NOMO-1 treated with dmso at 0.1 percent for 144 hours (cell line): Measurements from ENCODE around the gene CACNA1B.
"Not testable (repeated sequence)": the region's sequence is repeated elsewhere in the genome, so short reads cannot be mapped to it uniquely, and the experiment has no call there.

ENCODE experiments used
- DNase-seq: peaks from one replicate; lab custom pipeline; 2025; ENCODE audit not compliant: unreplicated experiment; lab: John Stamatoyannopoulos, UW

CACNA1B gene

GRCh38 chr9:138112090-138112748, 234.6 kb downstream of the CACNA1B start:
- no peak for DNase-seq

GRCh38 chr9:138112791-138113600, 235.4 kb downstream of the CACNA1B start:
- no peak for DNase-seq

GRCh38 chr9:138113701-138114325, 236.2 kb downstream of the CACNA1B start:
- DNase-seq = not testable (repeated sequence)

GRCh38 chr9:138114501-138115245, 237.1 kb downstream of the CACNA1B start:
- DNase-seq = no peak

- no peak for DNase-seq
Measured at GRCh38 chr9:138115506-138115905, 237.9 kb downstream of the CACNA1B start.

- DNase-seq = no peak
Measured at GRCh38 chr9:138116521-138116920, 238.9 kb downstream of the CACNA1B start.

- no peak for DNase-seq
Measured at GRCh38 chr9:138117101-138117750, 239.6 kb downstream of the CACNA1B start.

GRCh38 chr9:138117836-138118235, 240.3 kb downstream of the CACNA1B start:
- DNase-seq = no peak

- no peak for DNase-seq
Measured at GRCh38 chr9:138118601-138119071, 241.1 kb downstream of the CACNA1B start.

- DNase-seq = no peak
Measured at GRCh38 chr9:138119202-138120027, 241.8 kb downstream of the CACNA1B start.

- DNase-seq = no peak
Measured at GRCh38 chr9:138120072-138120471, 242.5 kb downstream of the CACNA1B start.

- DNase-seq = no peak
Measured at GRCh38 chr9:138120511-138121437, 243.2 kb downstream of the CACNA1B start.

GRCh38 chr9:138121438-138122050, 244.0 kb downstream of the CACNA1B start:
- DNase-seq = no peak

GRCh38 chr9:138122201-138122600, 244.6 kb downstream of the CACNA1B start:
- DNase-seq = no peak

GRCh38 chr9:138122676-138123075, 245.1 kb downstream of the CACNA1B start:
- DNase-seq = no peak

- DNase-seq = no peak
Measured at GRCh38 chr9:138123086-138123485, 245.5 kb downstream of the CACNA1B start.

GRCh38 chr9:138126090-138126857, 248.7 kb downstream of the CACNA1B start:
- DNase-seq = not testable (repeated sequence)
